Islet of Langerhans (tissue), 1 donor: ENCODE results near the gene C3orf38.
"Not testable (repeated sequence)": the region's sequence is repeated elsewhere in the genome, so short reads cannot be mapped to it uniquely, and the experiment has no call there.

Experiments used
- FAIRE-seq: peaks from one replicate; lab custom pipeline; 2011; peaks lifted over from hg19 to GRCh38; lab: Jason Lieb, UNC

The C3orf38 gene

DNA sequence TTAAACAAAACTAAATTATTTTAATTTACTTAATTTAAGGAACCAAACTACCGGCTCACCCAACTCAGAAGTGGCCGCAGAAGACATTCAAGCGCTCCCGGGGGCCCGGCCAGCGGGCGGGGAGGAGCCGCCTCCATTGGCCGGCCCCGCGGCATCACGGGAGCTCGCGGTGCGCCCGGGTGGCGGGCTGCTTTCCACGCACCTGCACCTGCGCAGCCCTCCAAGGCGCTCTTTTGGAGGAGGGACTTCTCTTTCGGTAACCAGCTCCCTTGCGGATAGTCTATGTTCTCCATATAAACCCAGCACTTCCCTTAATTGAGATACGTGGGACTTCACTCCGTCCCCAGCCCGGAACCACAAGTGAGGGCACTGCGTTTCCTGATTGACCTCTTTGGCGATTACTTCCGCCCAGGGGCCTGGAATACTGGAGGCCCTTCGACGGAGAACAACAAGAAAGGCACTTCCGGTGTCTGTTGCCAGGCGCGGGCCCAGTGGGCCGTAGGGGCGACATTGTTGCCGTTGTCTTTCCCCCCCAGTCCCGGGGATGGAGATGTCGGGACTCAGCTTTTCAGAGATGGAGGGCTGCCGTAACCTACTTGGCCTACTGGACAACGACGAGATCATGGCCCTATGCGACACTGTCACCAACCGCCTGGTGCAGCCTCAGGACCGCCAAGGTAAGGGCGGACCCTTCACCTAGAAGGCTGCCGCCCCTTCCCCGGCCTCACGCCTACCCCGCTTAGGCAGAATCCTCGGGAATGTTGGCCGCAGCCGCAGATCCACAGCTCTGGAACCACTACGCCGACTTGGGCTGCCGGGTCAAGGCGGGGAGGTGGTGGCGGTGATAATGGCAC, at the start of gene C3orf38:
Gene C3orf38 (plus strand): TSS at position 451 of the 854 bp plus-strand sequence. CDS start 94 bp downstream, at position 545.
- FAIRE-seq, result no peak

DNA sequence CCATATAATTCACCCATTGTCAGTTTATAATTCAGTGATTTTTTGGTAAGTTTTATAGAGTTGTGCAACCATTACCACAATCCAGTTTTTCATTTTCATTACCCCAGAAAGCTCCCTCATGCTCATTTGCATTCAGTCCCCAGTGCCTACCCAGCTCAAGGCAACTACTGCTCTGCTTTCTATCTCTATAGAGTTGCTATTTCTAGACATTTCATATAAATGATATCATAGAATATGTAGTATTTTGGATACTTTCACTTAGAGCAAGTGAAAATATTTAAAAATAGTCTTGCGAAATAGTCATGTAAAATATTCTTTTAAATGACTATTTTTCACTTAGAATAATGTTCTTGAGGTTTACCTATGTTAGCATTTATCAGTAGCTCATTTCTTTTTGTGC, 48.6 kb upstream of the C3orf38 start:
- FAIRE-seq, result no peak

DNA sequence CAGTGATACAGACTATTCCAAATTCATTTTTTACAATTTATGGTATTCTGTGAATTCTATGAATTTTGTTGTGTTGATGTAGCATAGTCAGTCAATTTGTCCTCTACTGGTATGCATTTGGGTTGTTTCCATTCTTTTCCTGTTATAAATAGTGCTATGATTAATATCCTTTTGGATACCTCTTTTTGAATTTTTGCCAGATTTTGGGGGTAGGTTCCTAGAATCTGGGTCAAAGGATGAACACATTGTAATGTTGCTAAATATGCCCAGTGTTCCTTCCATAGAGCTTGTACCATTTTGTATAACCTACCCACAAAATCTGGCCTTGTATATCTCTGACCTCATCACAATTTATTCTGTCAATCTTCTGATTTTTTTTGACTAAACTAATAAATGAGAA, 44.4 kb upstream of the C3orf38 start:
- no peak for FAIRE-seq

DNA sequence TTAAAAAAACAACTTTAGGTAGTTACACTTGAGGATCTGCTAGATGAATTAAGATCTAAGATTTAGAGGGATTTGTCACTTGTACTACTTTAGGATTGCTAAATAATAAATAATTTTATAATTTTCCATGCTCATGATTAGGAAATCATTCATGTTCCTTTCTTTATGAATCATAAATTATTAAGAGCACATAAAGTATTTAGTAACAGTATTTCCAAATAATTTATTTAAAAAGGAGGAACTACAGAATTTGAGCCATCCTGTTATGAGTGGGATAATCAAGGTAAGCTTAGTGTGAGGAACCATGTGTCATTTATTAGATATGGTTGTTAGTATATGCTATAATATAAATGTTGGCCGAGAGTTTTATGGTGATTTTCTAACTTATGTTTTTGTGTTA, 37.5 kb upstream of the C3orf38 start:
- no peak for FAIRE-seq

DNA sequence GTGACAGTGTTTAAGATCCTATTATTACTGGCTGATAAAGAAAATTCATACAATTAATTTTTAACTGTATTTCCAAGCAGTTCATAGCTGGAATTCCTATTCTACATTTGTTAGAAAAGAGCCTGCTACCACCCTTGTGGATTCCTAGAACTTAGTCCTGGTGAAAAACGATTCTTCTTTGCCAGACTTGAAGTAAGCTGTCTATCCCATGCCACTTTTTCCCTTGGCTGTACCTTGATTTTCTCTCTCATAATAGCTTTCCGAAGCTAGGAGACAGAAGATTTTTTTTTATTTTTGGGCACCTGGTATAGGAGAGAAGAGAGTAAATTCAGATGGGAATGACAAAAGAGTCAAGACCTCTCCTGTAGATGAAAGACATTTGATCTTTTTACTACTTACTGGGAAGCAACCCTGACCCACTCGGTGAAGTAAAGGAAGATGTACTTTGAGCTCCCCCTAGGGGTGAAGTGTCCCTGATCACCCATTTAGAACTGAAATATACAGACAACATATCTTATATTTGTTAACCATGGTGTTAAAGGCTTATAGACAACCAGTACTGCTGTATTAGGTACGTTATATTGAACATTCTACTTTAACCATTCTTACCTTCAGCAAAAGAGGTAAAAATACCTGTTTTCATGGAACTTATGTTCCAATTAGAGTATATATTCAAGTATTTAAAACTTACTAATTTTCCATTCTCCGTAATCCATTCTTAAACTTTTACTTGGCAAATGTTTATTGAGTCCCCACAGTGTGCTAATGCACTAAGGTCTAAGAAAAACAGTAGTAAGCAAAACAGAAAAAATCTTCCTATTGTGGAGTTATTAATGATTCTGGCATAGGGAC, 36.2 kb upstream of the C3orf38 start:
- peak; percentile 92 for FAIRE-seq

DNA sequence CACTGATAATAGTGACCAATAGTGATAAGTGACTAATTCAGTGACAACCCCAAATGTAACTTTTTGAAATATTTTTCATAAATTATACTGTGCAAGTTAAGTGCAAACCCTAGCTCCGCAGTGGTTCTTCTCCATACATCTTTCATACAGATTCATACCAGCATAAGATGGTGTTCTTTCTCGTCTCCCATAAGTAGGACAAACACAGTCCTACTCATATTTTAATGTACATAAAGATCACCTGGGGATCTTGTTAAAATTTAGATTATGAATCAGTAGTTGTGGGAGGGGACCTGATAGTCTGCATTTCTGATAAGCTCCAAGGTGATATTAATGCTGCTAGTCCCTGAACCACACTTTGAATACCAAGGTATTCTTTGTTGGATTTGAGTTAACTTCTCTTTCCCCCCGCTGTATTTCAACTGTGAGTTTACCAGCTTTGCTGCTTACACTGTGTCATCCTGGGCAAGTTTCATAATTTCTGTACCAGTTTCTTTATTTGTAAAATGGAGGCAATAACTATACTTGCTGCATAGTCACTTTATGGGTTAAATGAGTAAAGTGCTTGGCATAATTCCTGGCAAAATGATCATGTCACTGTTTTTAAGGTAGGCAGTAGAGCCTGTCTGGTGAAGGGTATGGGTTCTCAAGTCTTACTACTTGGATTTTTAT, 34.7 kb upstream of the C3orf38 start:
- FAIRE-seq, result no peak

DNA sequence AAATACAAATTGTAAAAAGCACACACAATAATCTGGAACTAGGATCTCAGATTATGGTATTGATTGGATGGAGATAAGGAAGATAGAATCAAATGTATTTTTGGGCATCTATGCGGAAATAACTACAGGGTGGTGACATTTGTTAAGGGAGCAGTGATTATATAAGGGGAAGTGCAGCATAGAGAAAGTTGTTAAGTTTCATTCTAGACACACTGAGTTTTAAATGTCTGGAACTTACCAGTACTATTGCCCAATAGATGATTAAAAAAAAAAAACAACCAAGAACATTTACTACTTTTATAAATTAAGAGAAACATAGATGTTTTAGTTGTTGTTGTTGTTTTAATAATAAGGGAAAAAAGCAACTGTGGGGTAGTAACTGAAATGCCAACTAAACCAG, 32.1 kb upstream of the C3orf38 start:
- FAIRE-seq, result peak; percentile 24

DNA sequence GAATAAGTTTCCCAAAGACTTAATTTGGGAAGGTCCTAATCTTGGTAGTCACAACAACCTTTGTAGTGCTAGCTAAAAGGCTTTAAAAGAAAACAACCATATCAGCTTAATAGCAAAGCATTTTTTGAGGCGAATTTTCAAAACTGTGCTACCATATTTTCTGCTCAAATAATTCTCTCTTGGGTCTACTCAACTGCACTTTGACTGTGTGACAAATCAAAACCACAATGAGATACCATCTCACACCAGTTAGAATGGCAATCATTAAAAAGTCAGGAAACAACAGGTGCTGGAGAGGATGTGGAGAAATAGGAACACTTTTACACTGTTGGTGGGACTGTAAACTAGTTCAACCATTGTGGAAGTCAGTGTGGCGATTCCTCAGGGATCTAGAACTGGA, 31.2 kb upstream of the C3orf38 start:
- not testable (repeated sequence) for FAIRE-seq

DNA sequence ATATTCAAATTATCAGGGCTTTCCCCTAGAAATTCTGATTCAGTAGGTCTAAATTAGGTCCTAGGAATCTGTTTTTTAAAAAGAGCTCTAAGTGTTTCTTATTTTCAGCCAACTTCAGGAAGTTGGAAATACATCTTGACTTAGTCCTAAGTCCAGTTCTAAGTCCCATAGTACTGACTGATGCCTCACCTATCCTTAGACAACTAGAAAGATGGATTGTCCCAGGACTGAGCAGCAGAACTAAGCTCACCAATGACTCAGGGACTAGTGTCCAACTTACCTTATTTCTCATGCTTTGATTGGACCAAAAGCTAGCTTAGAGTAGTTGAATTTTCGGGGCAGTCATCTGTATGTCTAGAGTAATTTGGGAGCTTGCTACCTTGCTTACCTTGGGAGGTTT, 26.2 kb upstream of the C3orf38 start:
- no peak for FAIRE-seq

DNA sequence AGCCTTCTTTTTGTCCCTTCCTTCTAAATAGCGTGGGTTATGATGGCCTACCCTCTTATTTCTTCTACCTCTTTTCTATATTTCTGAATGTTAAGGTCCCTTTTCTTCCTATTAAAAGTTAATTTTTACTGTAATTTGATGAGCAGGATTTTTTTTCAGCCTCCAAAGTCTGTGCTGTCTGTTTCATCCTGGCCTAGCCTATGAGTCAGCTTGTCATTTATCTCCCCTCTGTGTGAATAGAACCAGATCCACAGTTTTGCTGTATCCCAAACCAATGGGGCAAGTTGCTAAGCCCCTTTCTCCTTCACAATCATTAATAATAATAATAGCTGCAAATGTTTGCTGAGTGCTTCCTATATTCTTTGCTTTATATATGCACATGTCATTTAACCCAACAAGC, 18.1 kb upstream of the C3orf38 start:
- FAIRE-seq, result no peak

DNA sequence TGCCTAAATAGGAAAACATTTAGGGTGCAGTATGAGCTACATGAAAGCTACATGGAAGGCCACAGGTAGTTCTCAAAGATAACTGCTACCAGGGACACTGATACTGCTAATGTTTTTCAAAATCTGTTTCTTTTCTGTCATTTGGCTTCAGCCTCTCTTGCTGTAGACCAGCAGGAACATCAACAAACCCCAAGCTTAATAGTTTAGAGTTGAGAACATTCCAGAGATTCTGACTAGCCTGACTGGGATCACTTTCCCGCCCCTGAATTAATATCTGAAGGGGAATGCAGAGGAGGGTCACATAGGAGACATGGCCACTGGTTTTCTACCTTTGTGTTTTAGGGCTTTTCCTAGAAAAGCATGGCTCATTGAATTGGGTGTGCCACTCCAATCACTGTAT, 16.9 kb upstream of the C3orf38 start:
- FAIRE-seq, result no peak

DNA sequence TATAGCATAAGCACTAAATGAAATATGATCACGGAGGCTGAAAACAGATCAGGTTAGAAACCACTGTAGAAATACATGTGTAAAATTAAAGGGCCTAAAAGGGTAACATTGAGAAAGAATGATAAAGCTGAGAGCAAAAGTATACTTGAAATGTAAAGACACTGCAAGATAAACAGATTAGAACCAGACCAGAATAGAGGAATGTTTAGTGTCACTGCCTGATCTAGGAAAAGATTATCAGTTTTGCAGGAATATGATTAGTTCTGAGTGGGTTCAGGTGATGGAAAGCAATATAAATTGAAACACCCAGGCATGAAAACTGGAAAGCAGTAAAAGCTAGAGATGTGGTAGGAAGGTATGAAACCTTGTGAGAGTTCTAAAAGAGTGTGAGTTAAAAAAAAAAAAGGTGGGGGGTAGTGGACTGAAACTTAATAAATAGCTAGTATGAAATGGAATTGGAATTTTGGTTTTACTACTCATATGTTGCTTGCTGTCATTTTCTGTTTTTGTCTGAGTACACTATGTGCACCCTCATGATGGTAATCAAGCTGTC, 16.0 kb upstream of the C3orf38 start:
- FAIRE-seq, result no peak

DNA sequence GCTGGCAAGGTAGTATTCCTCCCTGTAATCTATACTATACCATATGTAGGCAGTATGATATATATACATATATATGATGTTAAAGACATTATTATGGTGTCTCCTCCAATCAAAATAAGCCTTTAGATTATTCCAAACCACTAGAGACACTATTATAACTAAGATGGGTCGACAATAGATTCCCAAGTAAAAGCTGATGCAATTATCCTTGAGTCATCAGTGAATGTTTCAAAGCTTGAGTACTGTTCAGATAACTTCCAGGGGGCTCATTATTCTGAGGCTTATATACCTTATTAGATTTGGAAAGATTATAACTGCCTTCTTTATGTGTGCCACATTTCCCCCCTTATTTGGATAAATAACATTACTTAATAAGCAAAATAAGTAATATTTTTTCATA, 11.9 kb upstream of the C3orf38 start:
- FAIRE-seq, result no peak

DNA sequence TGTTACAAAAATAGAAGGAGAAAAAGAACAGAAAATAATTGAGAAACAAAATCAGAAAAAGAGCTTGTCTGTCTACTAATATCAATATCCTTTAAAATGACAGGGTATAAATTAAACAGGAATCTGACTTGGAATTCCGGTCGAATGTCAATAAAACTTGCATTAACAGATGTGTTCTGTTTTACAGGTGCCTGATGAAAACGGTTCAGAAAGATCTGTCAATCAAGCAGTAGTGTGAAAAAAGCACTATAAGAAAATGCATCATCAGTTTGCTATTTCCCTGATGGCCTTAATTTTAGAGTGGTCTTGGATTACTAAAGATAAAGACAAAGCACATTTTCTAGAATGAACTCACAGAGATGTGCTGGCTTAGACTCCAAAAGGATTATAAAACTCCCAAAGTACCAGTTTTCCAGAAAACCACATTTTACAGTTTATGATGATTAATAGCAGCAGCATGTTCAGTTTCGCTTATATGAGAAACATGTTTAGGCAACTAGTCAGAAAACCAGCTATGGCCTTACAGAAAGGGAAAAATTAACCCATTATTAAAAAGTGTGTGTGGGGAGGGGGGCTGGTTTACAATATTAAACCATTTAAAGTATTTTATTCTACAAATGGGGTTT, 8.2 kb upstream of the C3orf38 start:
- no peak for FAIRE-seq

DNA sequence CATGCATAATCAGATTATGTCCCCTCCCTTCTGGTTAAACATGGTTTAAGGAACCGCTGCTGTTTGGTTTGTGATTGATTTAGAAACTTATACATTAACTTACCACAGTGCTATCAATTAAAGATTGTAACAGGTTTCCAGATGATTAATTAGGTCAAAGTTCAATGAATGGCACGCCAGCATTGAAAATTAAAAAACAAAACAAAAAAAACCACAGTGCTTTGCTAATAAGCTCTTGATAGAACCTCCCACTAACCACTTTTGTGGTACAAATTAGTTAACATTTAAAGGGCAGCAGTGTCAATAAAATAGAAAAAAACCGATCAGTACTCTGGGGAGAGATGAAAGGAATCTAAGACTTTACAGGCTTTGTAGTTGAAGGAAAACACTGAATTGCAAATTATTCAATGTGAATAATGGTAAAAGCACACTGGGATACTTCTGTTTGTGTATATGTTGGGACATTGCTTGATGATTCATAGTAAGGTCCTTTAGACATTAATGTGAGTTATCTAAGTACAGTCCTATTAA, 7.6 kb upstream of the C3orf38 start:
- FAIRE-seq, result no peak

DNA sequence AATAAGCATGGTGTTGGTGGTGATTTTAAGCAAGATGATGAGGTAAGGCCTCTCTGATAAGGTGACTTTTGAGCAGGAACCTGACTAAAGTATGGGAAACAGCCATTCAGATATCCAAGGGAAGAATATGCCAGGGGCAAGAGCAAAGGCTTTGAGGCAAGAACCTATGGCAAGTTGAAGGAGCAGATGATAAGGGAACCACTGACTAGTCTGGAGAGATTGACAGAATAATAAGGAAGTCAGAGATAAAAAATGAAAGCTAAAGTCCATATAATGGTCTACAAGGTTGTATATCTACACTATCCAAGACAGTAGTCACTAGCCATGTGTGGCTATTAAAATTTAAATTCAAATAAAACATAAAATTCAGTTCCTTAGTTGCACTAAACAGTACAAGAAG, 2.5 kb upstream of the C3orf38 start:
- FAIRE-seq, result no peak

DNA sequence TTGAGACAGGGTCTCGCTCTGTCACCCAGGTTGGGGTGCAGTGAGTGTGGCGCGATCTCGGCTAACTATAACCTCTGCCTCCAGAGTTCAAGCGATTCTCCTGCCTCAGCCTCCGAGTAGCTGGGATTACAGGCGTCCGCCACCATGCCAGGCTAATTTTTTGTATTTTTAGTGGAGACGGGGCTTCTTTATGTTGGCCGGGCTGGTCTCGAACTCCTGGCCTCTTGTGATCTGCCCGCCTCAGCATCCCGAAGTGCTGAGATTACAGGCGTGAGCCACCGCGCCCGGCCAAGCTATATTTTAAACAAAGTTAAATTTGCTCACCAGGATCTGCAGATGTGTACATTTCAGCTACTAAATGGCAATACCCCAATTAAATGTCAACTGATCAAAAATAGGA, 1.1 kb upstream of the C3orf38 start:
- no peak for FAIRE-seq

DNA sequence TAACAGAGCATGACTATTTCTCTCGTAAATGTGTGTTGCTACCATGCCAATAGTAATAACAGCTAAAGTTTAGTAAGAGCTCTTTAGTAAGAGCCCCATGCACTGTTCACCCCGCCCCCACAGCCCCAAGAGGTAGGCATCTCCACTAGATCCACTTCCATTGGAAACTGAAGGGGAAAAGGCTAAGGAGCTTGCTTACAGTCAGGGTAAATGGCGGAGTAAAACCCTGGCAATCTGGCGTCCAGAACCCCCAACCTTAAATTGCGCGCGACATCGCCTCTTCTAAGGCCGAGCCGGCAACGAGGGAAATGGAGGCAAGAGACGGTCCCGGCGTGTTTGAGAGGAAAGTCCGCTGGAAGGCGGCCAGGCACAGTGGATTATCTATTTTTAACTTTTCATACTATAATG, 654 bp upstream of the C3orf38 start:
- FAIRE-seq, result no peak

DNA sequence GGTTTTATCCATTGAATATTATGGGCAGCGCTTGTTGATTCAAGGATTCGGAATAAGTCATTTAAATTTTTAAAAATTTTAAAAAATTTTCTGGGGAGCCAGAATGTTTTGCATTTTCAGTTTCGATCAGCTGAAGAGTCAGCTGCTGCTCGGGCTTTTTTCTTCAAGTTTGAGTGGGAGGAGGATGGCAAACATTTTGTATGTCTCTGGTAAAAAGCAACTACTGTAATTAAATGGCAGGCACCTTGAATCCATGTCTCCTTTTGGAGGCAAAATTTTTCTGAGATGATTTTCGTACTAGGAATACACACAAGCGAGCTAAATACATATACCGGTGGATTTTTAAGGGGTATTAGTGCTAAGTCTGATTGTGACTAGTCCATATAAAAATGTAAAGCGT, 612 bp downstream of the C3orf38 start:
- FAIRE-seq, result no peak

DNA sequence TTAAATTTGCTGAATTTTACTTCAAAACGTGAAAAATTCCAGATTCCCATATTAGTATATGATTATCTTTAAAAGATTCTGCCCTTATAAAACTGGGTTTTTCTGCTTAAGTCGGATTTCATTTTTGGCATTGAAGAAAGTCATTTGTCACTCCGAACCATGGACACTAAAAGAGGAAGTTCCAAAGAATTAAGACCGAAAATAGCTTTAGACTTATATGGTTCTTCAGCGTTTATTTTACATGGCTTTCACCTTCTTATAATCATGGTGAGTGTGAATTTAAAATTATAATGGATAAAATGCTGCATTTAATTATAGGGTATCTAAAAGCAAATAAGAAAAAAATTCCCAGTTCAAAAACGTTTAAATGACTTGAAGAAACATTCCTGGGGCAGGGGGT, 1.0 kb downstream of the C3orf38 start:
- FAIRE-seq, result peak; percentile 61

DNA sequence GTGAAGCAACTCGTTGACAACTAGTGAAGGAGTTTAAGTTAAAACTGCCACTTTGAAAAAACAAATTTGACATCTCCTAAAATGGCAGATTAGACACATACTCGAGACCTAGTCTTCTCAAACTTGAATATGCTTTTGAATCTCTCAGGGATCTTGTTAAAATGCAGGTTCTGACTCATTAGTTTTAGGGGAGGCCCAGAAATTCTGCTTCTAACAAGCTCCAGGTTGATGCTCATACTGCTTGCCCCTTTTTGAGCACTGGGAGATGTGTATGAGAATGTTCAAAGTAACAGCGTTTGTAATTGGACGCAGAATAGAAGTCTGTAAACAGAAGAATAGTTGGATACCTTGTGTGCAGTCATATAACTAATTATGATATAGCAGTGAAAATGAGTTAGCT, 1.6 kb downstream of the C3orf38 start:
- FAIRE-seq, result no peak

DNA sequence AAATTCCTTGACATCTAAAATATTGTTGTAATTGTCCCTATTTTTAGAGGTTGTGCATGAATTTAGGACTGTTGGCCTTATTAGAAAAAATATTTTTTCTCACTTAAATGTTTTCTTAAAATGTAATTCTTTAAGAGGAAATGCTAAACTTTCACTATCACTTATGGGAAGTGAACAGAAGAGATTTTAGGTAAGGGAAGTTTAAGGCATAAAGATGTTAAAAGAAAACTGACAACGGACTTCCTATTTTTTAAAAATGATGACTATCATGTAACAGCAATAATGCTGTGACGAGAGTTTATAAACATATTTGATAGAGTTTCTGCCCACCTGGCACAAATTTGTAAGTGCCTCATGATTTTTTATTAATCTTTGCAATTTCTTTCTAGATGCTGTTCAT, 3.1 kb downstream of the C3orf38 start:
- no peak for FAIRE-seq
